GM19452 (cell line): ENCODE results near the gene ABCC1.
"Not testable (repeated sequence)": the region's sequence is repeated elsewhere in the genome, so short reads cannot be mapped to it uniquely, and the experiment has no call there.

Source experiments
- ATAC-seq: cut with Tn5 transposase; IDR thresholded peaks from one replicate; pipeline ENCODE4 v1.9.1; 2021; ENCODE audit not compliant: unreplicated experiment

ABCC1 gene

GRCh38 chr16:15949210-15950160 is at the start of gene ABCC1:
Gene ABCC1, plus strand, starts transcription at chr16:15949616. Its CDS starts 136 bp downstream, at chr16:15949752.
- ATAC-seq, result peak; percentile 62

DNA sequence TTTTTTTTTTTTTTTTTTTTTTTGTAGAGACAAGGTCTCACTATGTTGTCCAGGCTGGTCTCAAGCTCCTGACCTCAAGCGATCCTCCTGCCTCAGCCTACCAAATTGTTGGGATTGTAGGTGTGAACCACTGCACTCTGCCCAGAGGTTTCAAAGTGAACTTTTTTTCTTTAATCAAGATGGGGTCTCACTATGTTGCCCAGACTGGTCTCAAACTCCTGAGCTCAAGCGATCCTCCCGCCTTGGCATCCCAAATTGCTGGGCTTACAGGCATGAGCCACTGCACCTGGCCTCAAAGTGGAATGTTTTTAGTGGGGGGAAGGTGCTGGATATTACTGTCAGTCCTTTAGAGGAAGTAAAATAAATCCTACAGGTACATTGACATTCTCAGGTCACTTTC is 49.1 kb upstream of the ABCC1 start:
- no peak for ATAC-seq

DNA sequence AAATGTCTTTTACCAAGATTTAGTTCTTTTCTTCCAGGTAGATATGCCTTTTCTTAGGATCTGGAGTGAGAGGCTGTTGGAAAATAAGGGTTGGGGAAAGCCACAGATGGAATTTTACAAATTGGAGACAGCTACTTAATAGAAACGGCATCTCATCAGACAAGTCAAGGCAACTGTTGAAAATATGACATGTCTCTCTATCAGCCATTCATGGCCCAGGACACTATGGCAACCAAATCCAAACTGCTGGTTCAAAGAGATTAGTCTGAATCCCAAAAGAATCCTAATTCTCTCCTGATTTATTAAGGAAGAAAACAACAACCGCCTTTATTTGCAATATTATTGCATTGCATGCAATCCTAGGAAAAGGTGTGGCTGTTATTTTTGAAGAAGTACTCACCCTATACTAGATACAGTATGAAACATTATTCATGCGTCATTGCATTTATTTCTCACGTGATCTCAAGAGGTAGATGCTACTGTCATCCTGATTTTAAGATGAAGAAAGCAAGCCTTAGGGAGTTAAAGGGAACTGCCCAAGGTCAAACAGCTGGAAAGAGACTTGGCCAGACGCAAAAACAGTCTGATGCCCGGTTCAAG is 48.4 kb upstream of the ABCC1 start:
- ATAC-seq, result no peak

DNA sequence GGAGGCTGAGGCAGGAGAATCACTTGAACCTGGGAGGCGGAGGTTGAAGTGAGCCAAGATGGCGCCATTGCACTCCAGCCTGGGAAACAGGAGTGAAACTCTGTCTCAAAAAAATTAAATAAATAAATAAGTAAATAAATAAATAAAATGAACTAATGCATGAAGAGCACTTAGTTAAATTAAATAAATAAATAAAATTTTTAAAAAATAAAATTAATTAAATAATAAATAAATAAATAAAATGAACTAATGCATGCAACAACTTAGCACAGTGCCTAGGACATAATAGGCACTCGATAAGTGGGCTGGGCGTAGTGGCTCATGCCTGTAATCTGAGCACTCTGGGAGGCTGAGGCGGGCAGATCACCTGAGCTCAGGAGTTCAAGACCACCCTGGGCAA is 45.5 kb upstream of the ABCC1 start:
- ATAC-seq, result no peak

GRCh38 chr16:15906439-15906838 is 43.0 kb upstream of the ABCC1 start:
- ATAC-seq, result no peak

- ATAC-seq, result peak; percentile 100
Observed at GRCh38 chr16:15907863-15908478, 41.4 kb upstream of the ABCC1 start.

DNA sequence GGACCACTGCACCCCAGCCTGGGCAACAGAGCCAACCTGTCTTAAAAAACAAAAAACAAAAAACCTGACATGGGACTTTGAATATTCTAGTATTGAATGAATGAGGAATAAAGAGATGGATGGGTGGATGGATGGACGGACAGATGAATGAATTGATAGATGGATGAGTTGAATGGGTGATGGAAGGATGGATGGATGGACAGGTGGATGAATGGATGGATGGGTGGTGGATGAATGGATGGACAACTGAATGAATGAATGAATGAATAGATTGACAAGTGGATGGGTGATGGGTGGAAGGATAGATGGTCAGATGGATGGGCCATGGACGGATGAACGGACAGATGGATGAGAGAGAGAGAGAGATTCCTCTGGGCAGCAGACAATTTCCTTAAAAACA is 38.2 kb upstream of the ABCC1 start:
- no peak for ATAC-seq

DNA sequence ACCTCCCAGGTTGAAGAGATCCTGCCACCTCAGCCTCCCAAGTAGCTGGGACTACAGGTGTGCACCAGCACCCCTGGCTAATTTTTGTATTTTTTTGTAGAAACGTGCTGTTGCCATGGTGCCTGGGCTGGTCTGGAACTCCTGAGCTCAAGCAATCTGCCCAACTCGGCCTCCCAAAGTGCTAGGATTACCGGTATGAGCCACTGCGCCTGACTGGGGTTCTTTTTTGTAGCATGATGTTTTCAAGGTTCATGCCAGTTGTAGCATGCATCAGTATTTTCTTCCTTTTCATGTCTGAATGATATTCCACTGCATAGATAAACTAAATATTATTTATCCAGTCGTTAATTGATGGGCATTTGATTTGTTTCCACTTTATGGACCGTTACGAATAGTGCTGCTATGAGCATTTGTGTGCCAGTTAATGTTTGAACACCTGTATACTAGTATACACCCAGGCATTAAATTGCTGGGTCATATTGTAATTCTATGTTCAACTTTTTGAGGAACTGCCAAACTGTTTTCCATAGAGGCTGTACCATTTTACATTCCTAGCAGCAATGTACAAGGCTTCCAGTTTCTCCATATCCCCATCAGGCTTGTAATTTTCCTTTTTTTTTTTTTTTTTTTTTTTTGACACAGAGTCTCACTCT is 36.2 kb upstream of the ABCC1 start:
- no peak for ATAC-seq

DNA sequence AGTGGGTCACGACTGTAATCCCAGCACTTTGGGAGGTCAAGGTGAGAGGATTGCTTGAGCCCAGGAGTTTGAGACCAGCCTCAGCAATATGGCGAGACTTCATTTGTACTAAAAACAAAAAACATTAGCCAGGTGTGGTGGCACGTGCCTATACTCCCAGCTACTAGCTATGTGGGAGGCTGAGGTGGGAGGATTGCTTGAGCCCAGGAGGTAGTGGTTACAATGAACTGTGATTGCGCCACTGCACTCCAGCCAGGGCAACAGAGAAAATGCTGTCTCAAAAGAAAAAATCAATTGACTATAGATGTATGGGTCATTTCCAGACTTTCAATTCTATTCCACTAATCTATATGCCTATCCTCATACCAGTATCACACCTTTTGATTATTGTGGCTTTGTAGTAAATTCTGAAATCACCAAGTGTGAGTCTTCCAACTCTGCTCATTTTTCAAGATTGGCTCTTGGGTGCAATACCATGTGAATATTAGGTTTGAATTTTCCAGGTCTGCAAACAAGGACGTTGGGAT is 33.8 kb upstream of the ABCC1 start:
- no peak for ATAC-seq

DNA sequence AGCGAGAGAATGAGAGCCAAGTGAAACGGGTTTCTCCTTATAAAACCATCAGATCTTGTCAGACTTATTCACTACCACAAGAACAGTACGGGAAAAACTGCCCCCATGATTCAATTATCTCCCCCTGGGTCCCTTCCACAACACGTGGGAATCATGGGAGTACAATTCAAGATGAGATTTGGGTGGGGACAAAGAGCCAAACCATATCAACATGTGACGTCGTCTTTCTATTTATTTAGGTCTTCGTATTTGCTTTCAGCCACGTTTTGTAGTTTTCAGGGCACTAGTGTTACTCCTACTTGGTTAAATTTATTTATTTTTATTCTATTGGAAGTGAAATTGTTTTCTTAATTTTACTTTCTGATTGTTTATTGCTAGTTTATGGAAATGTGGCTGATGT is 33.1 kb upstream of the ABCC1 start:
- no peak for ATAC-seq

GRCh38 chr16:15918314-15918713 is 31.1 kb upstream of the ABCC1 start:
- ATAC-seq, result not testable (repeated sequence)

DNA sequence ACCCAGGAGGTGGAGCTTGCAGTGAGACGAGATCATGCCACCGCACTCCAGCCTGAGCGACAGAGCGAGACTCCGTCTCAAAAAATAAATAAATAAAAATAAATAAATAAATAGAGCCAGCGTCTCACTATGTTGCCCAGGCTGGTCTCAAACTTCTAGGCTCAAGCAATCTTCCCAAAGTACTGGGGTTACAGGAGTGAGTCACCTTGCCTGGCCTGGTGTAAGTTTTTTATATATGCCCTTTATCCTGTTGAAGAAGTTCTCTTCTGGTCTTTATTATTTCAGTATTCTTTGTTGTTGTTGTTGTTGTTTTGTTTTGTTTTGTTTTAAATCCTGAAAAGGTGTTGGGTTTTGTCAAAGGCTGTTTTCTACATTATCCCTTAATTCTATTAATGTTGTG is 30.1 kb upstream of the ABCC1 start:
- ATAC-seq, result no peak

DNA sequence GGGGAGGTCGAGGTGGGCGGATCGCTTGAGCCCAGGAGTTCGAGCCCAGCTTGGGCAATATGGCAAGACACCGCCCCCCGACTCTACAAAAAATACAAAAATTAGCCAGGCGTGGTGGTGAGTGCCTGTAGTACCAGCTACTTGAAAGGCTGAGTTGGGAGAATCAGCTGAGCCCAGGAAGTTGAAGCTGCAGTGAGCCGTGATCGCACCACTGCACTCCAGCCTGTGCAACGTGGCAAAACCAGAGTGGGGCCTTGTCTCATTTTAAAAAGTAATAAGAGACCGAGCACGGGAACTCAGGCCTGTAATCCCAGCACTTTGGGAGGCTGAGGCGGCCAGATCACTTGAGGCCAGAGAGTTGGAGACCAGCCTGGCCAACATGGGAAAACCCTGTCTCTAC is 24.4 kb upstream of the ABCC1 start:
- no peak for ATAC-seq

GRCh38 chr16:15925631-15926030 is 23.8 kb upstream of the ABCC1 start:
- ATAC-seq, result no peak

DNA sequence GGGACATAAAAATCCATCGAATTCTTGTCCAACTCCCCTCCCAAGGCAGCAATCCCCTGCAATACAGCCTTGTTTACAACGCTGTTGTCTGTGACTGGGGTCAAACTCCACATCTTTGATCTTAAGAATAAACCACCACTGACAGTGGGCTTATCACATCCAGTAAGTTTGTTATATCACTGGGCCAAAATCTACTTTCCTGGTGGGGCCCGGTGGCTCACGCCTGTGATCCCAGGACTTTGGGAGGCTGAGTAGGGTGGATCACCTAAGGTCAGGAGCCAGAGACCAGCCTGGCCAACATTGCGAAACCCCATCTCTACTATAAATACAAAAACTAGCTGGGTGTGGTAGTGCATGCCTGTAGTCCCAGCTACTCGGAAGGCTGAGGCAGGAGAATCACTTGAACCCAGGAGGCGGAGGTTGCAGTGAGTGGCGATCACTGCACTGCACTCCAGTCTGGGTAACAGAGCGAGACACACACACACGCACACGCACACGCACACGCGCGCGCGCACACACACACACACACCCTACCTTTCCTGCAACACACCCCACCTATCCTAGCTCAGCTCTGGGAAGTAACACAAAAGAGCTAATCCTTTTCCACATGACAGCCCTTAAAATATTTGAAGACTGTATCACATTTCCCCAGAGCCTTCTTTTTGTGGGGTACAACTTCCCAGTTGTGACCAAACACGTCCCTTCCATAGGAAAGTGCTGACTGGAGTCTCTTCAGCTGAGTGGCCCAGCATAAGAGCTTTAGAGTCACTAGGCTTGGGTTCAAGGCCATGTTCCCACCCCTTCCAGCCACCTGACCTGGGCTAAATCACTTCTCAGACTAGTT is 20.9 kb upstream of the ABCC1 start:
- ATAC-seq, result no peak

GRCh38 chr16:15932939-15933338 is 16.5 kb upstream of the ABCC1 start:
- ATAC-seq, result no peak

- ATAC-seq, result no peak
Observed at GRCh38 chr16:15933781-15934180, 15.6 kb upstream of the ABCC1 start.

- ATAC-seq, result no peak
Observed at GRCh38 chr16:15934991-15935390, 14.4 kb upstream of the ABCC1 start.

DNA sequence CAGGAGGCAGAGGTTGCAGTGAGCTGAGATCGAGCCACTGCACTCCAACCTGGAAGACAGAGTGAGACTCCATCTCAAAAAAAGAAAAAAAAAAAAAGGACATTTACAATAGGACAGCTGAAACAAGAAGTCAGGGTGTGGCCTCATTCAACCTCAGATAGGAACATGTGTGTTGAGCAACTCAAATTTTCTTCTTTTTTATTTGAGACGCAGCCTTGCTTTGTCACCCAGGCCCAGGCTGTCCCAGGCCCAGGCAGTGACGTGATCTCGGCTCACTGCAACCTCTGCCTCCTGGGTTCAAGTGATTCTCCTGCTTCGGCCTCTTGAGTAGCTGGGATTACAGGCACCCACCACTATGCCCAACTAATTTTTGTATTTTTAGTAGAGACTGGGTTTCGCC is 12.6 kb upstream of the ABCC1 start:
- not testable (repeated sequence) for ATAC-seq

GRCh38 chr16:15942931-15943690 is 6.3 kb upstream of the ABCC1 start:
- no peak for ATAC-seq
